Measurements from ENCODE around the gene MBNL2. TPM values are rescaled to one million over a fixed set of nuclear protein-coding genes. Genes with fewer than 3 reads are reported as not detected.

Gene MBNL2
- total RNA-seq, 1 donor from 2014 or later: 16.9 TPM

GRCh38 chr13:97282705-97283104, 60.6 kb downstream of the MBNL2 start:
- Mint-ChIP-seq H3K27ac (ENCODE audit: unreplicated experiment) (no peak overlapping the region), H3K9me3 (no peaks in the 10 kb centered on the region), H3K4me1 (peaks cover 33% of the 10 kb centered on the region), H3K27me3 (ENCODE audit: low read depth) (no peaks in the 10 kb centered on the region), H3K36me3 (ENCODE audit: low read depth) (no peaks in the 10 kb centered on the region), H3K4me3 (no peak overlapping the region)
- no peak for TF ChIP-seq CTCF (conservative IDR thresholded peaks at IDR 0.05)
- no peak for DNase-seq (ENCODE audit: low read depth, low spot score)

GRCh38 chr13:97283888-97284287, 61.8 kb downstream of the MBNL2 start:
- H3K36me3 Mint-ChIP-seq (ENCODE audit: low read depth): no peaks in the 10 kb centered on the region
- TF ChIP-seq CTCF (conservative IDR thresholded peaks at IDR 0.05): no peak
- H3K4me3 Mint-ChIP-seq: no peak overlapping the region
- DNase-seq (ENCODE audit: low read depth, low spot score): no peak
- H3K27ac Mint-ChIP-seq (ENCODE audit: unreplicated experiment): no peak overlapping the region
- peaks cover 33% of the 10 kb centered on the region for H3K4me1 Mint-ChIP-seq
- H3K9me3 Mint-ChIP-seq: no peaks in the 10 kb centered on the region
- H3K27me3 Mint-ChIP-seq (ENCODE audit: low read depth): no peaks in the 10 kb centered on the region

GRCh38 chr13:97284558-97284957, 62.4 kb downstream of the MBNL2 start:
- TF ChIP-seq CTCF (conservative IDR thresholded peaks at IDR 0.05): no peak
- H3K9me3 Mint-ChIP-seq: no peaks in the 10 kb centered on the region
- H3K36me3 Mint-ChIP-seq (ENCODE audit: low read depth): no peaks in the 10 kb centered on the region
- H3K27ac Mint-ChIP-seq (ENCODE audit: unreplicated experiment): no peak overlapping the region
- no peaks in the 10 kb centered on the region for H3K27me3 Mint-ChIP-seq (ENCODE audit: low read depth)
- H3K4me3 Mint-ChIP-seq: no peak overlapping the region
- no peak for DNase-seq (ENCODE audit: low read depth, low spot score)
- H3K4me1 Mint-ChIP-seq: peaks cover 33% of the 10 kb centered on the region

- Mint-ChIP-seq H3K36me3 (ENCODE audit: low read depth) (no peaks in the 10 kb centered on the region), H3K27ac (ENCODE audit: unreplicated experiment) (no peak overlapping the region), H3K4me3 (no peak overlapping the region), H3K27me3 (ENCODE audit: low read depth) (no peaks in the 10 kb centered on the region), H3K9me3 (no peaks in the 10 kb centered on the region), H3K4me1 (peaks cover 26% of the 10 kb centered on the region)
- DNase-seq (ENCODE audit: low read depth, low spot score): no peak
- TF ChIP-seq CTCF (conservative IDR thresholded peaks at IDR 0.05): no peak
Observed at GRCh38 chr13:97285221-97285955, 63.3 kb downstream of the MBNL2 start.

- Mint-ChIP-seq H3K9me3 (peaks cover 3% of the 10 kb centered on the region), H3K27ac (ENCODE audit: unreplicated experiment) (no peak overlapping the region), H3K27me3 (ENCODE audit: low read depth) (no peaks in the 10 kb centered on the region), H3K36me3 (ENCODE audit: low read depth) (peaks cover 3% of the 10 kb centered on the region), H3K4me1 (peaks cover 20% of the 10 kb centered on the region), H3K4me3 (no peak overlapping the region)
- DNase-seq (ENCODE audit: low read depth, low spot score): no peak
- no peak for TF ChIP-seq CTCF (conservative IDR thresholded peaks at IDR 0.05)
Observed at GRCh38 chr13:97286317-97287046, 64.3 kb downstream of the MBNL2 start.

Data from neural crest cell (in vitro differentiated cells).